Upper lobe of left lung (tissue), 4 donors: ENCODE results near the gene C19orf38.

ENCODE experiments used
- EP300 ChIP-seq, 4 donors: sonication (generic); formaldehyde crosslinking; IDR thresholded peaks; one replicate each; pipeline ENCODE4 v1.5.1; 2017; ENCODE audit warnings: antibody characterized with exemption in 4 of 4, control low read depth in 2 of 4
- POLR2A ChIP-seq, 4 donors: fragments of 450-650 bp; IDR thresholded peaks; one replicate each; pipeline ENCODE4 v1.5.1; 2016 to 2017; ENCODE audit warnings: antibody characterized with exemption in 4 of 4, mild to moderate bottlenecking in 2 of 4
- POLR2AphosphoS5 ChIP-seq, 2 donors: sonication (generic); formaldehyde crosslinking; IDR thresholded peaks; one replicate each; pipeline ENCODE4 v1.5.1; 2017; ENCODE audit warnings: antibody characterized with exemption in 2 of 2
- TF ChIP-seq, protein P1 (sequence below), 6 experiments: fragments of 450-650 bp in 4 of 6; fragments of 200-600 bp in 2 of 6; sonication (generic) in 2 of 6; IDR thresholded peaks; one replicate each; pipeline ENCODE4 v1.5.1; 2016 to 2019; ENCODE audit warnings: antibody characterized with exemption in 6 of 6

DNA sequence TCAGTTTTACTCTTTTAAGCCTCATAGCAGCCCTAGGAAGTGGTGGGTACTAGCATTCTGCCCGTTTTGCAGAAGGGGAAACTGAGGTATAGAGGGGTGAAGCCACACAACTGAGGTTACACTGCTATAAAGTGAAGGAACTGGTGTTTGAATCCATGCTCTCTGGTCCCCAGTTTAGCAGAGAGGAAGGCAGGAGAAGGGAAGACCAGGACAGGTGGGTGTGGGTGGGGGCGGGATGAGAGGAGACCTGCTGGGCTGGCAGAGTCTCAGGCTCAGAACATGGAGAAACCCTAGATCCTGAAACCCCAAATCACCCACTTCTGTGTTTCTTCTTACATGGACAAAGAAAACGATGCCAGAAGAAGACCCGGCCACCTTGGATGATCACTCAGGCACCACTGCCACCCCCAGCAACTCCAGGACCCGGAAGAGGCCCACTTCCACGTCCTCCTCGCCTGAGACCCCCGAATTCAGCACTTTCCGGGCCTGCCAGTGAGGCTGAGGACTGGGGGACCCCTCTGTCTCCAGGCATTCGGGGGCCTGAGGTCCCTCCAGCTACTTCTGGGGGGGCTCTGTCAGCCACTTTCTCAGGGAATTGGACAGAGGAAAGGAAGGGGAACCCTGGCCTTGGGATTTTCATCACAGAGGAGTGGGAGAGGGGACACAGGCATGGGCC is 20.8 kb downstream of the C19orf38 start:
- TF ChIP-seq, protein P1, sequence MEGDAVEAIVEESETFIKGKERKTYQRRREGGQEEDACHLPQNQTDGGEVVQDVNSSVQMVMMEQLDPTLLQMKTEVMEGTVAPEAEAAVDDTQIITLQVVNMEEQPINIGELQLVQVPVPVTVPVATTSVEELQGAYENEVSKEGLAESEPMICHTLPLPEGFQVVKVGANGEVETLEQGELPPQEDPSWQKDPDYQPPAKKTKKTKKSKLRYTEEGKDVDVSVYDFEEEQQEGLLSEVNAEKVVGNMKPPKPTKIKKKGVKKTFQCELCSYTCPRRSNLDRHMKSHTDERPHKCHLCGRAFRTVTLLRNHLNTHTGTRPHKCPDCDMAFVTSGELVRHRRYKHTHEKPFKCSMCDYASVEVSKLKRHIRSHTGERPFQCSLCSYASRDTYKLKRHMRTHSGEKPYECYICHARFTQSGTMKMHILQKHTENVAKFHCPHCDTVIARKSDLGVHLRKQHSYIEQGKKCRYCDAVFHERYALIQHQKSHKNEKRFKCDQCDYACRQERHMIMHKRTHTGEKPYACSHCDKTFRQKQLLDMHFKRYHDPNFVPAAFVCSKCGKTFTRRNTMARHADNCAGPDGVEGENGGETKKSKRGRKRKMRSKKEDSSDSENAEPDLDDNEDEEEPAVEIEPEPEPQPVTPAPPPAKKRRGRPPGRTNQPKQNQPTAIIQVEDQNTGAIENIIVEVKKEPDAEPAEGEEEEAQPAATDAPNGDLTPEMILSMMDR (IDR thresholded peaks at IDR 0.05) = no peak
- no peak for TF ChIP-seq POLR2A (IDR thresholded peaks at IDR 0.05)
- no peak for TF ChIP-seq POLR2AphosphoS5 (IDR thresholded peaks at IDR 0.05)
- no peak for TF ChIP-seq EP300 (IDR thresholded peaks at IDR 0.05)
